OCI-LY1 (cell line): ENCODE measurements around the gene ITFG1.

Source experiments
- H2AFZ ChIP-seq: fragments of 200-600 bp; sonication (generic), shearing (Covaris generic); 2 replicates; pipeline ENCODE4 v1.6.0; 2014; ENCODE audit warnings: antibody characterized with exemption, mild to moderate bottlenecking, low read length
- H3F3A ChIP-seq: fragments of 200-600 bp; sonication (generic), shearing (Covaris generic); 2 replicates; pipeline ENCODE4 v1.6.0; 2014; ENCODE audit warnings: mild to moderate bottlenecking, antibody characterized with exemption, low read length, moderate library complexity; ENCODE audit not compliant: insufficient read depth
- H3K27ac ChIP-seq: fragments of 200-600 bp; sonication (generic); 2 replicates; pipeline ENCODE4 v1.5.1; 2014; ENCODE audit warnings: low read length, mixed run types, mild to moderate bottlenecking, low read depth; ENCODE audit not compliant: poor library complexity, severe bottlenecking
- H3K27me3 ChIP-seq: fragments of 200-600 bp; sonication (generic); 2 replicates; pipeline ENCODE4 v1.6.0; 2014; ENCODE audit warnings: antibody characterized with exemption, mild to moderate bottlenecking, low read length, moderate library complexity; ENCODE audit not compliant: insufficient read depth
- H3K36me3 ChIP-seq: fragments of 200-600 bp; sonication (generic); 2 replicates; pipeline ENCODE4 v1.6.1; 2014; ENCODE audit warnings: mild to moderate bottlenecking, antibody characterized with exemption, low read length, moderate library complexity, mixed read lengths; ENCODE audit not compliant: insufficient read depth
- H3K4me1 ChIP-seq: fragments of 200-600 bp; sonication (generic); 2 replicates; pipeline ENCODE4 v1.5.1; 2014; ENCODE audit warnings: mild to moderate bottlenecking, low read length, moderate library complexity; ENCODE audit not compliant: insufficient read depth, severe bottlenecking
- H3K4me2 ChIP-seq: fragments of 200-600 bp; sonication (generic), shearing (Covaris generic); 2 replicates; pipeline ENCODE4 v1.6.1; 2014; ENCODE audit warnings: low read length
- H3K4me3 ChIP-seq: fragments of 200-600 bp; sonication (generic); 2 replicates; pipeline ENCODE4 v1.5.1; 2014; ENCODE audit warnings: low read length, low read depth, mild to moderate bottlenecking, mixed read lengths; ENCODE audit not compliant: poor library complexity, severe bottlenecking
- H3K79me2 ChIP-seq: fragments of 200-600 bp; shearing (Covaris generic); 2 replicates; pipeline ENCODE4 v1.6.1; 2016; ENCODE audit warnings: mixed run types, low read length, mixed read lengths; ENCODE audit not compliant: insufficient read depth
- H3K9ac ChIP-seq: fragments of 200-600 bp; sonication (generic), shearing (Covaris generic); 2 replicates; pipeline ENCODE4 v1.6.1; 2014; ENCODE audit warnings: mild to moderate bottlenecking, low read length, mixed read lengths
- H3K9me2 ChIP-seq: fragments of 200-600 bp; sonication (generic), shearing (Covaris generic); 2 replicates; pipeline ENCODE4 v1.6.1; 2014; ENCODE audit warnings: low read depth, mild to moderate bottlenecking, low read length, mixed read lengths
- H3K9me3 ChIP-seq: fragments of 200-600 bp; shearing (Covaris generic); 2 replicates; pipeline ENCODE4 v1.6.1; 2014; ENCODE audit warnings: low read length, mixed read lengths
- H4K20me1 ChIP-seq: fragments of 200-600 bp; sonication (generic), shearing (Covaris generic); 2 replicates; pipeline ENCODE4 v1.6.0; 2016; ENCODE audit warnings: mild to moderate bottlenecking, low read length; ENCODE audit not compliant: insufficient read depth
- EZH2 ChIP-seq: fragments of 200-600 bp; sonication (generic), shearing (Covaris generic); IDR thresholded peaks from 2 replicates; pipeline ENCODE4 v1.8.0; 2017; ENCODE audit warnings: borderline replicate concordance, mixed run types, mild to moderate bottlenecking, antibody characterized with exemption, low read length, moderate library complexity, mixed read lengths
- TF ChIP-seq, protein P1 (sequence below): fragments of 200-600 bp; sonication (generic), shearing (Covaris generic); IDR thresholded peaks from 2 replicates; pipeline ENCODE4 v1.5.1; 2017; ENCODE audit warnings: mild to moderate bottlenecking, antibody characterized with exemption, low read length, moderate library complexity, mixed read lengths

The ITFG1 gene

GRCh38 chr16:47480410-47480809 lies 19.5 kb upstream of the ITFG1 start:
- H3K27ac ChIP-seq = no peak overlapping the region
- H3K4me2 ChIP-seq = no peak overlapping the region
- no peaks in the 10 kb centered on the region for H4K20me1 ChIP-seq
- H3K36me3 ChIP-seq = no peaks in the 10 kb centered on the region
- H3K4me3 ChIP-seq = no peak overlapping the region
- no peaks in the 10 kb centered on the region for H3K9me3 ChIP-seq
- TF ChIP-seq, protein P1, sequence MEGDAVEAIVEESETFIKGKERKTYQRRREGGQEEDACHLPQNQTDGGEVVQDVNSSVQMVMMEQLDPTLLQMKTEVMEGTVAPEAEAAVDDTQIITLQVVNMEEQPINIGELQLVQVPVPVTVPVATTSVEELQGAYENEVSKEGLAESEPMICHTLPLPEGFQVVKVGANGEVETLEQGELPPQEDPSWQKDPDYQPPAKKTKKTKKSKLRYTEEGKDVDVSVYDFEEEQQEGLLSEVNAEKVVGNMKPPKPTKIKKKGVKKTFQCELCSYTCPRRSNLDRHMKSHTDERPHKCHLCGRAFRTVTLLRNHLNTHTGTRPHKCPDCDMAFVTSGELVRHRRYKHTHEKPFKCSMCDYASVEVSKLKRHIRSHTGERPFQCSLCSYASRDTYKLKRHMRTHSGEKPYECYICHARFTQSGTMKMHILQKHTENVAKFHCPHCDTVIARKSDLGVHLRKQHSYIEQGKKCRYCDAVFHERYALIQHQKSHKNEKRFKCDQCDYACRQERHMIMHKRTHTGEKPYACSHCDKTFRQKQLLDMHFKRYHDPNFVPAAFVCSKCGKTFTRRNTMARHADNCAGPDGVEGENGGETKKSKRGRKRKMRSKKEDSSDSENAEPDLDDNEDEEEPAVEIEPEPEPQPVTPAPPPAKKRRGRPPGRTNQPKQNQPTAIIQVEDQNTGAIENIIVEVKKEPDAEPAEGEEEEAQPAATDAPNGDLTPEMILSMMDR = no peak
- no peak for TF ChIP-seq EZH2
- H3K79me2 ChIP-seq = 0 out of 2 replicates have a peak, but pooled peaks cover 3% of the 10 kb centered on the region
- no peak overlapping the region for H2AFZ ChIP-seq
- no peaks in the 10 kb centered on the region for H3F3A ChIP-seq
- no peak overlapping the region for H3K9ac ChIP-seq
- peaks cover 21% of the 10 kb centered on the region for H3K4me1 ChIP-seq
- H3K27me3 ChIP-seq = no peaks in the 10 kb centered on the region
- no peaks in the 10 kb centered on the region for H3K9me2 ChIP-seq

GRCh38 chr16:47477679-47478078 lies 16.8 kb upstream of the ITFG1 start:
- no peaks in the 10 kb centered on the region for H3K9me2 ChIP-seq
- no peak overlapping the region for H3K27ac ChIP-seq
- TF ChIP-seq, protein P1 = no peak
- no peak for TF ChIP-seq EZH2
- H3K9ac ChIP-seq = no peak overlapping the region
- no peaks in the 10 kb centered on the region for H3F3A ChIP-seq
- H3K9me3 ChIP-seq = no peaks in the 10 kb centered on the region
- H3K27me3 ChIP-seq = no peaks in the 10 kb centered on the region
- H3K4me1 ChIP-seq = peaks cover 29% of the 10 kb centered on the region
- no peaks in the 10 kb centered on the region for H3K36me3 ChIP-seq
- H2AFZ ChIP-seq = no peak overlapping the region
- 0 out of 2 replicates have a peak, but pooled peaks cover 3% of the 10 kb centered on the region for H3K79me2 ChIP-seq
- H4K20me1 ChIP-seq = no peaks in the 10 kb centered on the region
- H3K4me2 ChIP-seq = no peak overlapping the region
- no peak overlapping the region for H3K4me3 ChIP-seq

GRCh38 chr16:47476654-47477345 lies 15.9 kb upstream of the ITFG1 start:
- Histone ChIP-seq H3K4me2 (no peak overlapping the region), H3K79me2 (0 out of 2 replicates have a peak, but pooled peaks cover 3% of the 10 kb centered on the region), H3K9me3 (no peaks in the 10 kb centered on the region)

More at GRCh38 chr16:47476654-47477345, 15.9 kb upstream of the ITFG1 start:
- H3K27me3 ChIP-seq = no peaks in the 10 kb centered on the region
- no peaks in the 10 kb centered on the region for H3F3A ChIP-seq
- peaks cover 32% of the 10 kb centered on the region for H3K4me1 ChIP-seq
- no peak overlapping the region for H3K4me3 ChIP-seq
- no peak overlapping the region for H3K27ac ChIP-seq
- H3K36me3 ChIP-seq = no peaks in the 10 kb centered on the region
- H3K9me2 ChIP-seq = no peaks in the 10 kb centered on the region
- TF ChIP-seq, protein P1 = no peak
- TF ChIP-seq EZH2 = no peak
- no peak overlapping the region for H2AFZ ChIP-seq
- no peaks in the 10 kb centered on the region for H4K20me1 ChIP-seq
- H3K9ac ChIP-seq = no peak overlapping the region
